Karpas-422 (cell line): ENCODE results near the gene TSEN2. TPM values are rescaled to one million over a fixed set of nuclear protein-coding genes. Genes with fewer than 3 reads are reported as not detected.
"Not testable (repeated sequence)": the region's sequence is repeated elsewhere in the genome, so short reads cannot be mapped to it uniquely, and the experiment has no call there.

Source experiments
- DNase-seq: peaks from one replicate; pipeline ENCODE4 v3.0.0-alpha.2; 2015
- H2AFZ ChIP-seq: fragments of 200-600 bp; sonication (generic); 2 replicates; pipeline ENCODE4 v1.6.1; 2014; ENCODE audit warnings: antibody characterized with exemption, low read length, mixed read lengths
- H3K27ac ChIP-seq: fragments of 200-600 bp; sonication (generic); 2 replicates; pipeline ENCODE4 v1.5.1; 2014; ENCODE audit warnings: mild to moderate bottlenecking, low read length, moderate library complexity
- H3K27me3 ChIP-seq: fragments of 200-600 bp; sonication (generic); 2 replicates; pipeline ENCODE4 v1.6.1; 2014; ENCODE audit warnings: low read length, mixed read lengths
- H3K36me3 ChIP-seq: fragments of 200-600 bp; sonication (generic); 2 replicates; pipeline ENCODE4 v1.6.1; 2014; ENCODE audit warnings: low read length, mixed read lengths; ENCODE audit not compliant: insufficient read depth
- H3K4me1 ChIP-seq: fragments of 200-600 bp; sonication (generic); 2 replicates; pipeline ENCODE4 v1.6.1; 2014; ENCODE audit warnings: mild to moderate bottlenecking, low read length, mixed read lengths
- H3K4me2 ChIP-seq: fragments of 200-600 bp; sonication (generic); 2 replicates; pipeline ENCODE4 v1.6.1; 2014; ENCODE audit warnings: low read length, low read depth, mild to moderate bottlenecking; ENCODE audit not compliant: poor library complexity, severe bottlenecking
- H3K4me3 ChIP-seq: fragments of 200-600 bp; sonication (generic); 2 replicates; pipeline ENCODE4 v1.5.1; 2014; ENCODE audit warnings: mild to moderate bottlenecking, antibody characterized with exemption, low read length, mixed read lengths
- H3K79me2 ChIP-seq: fragments of 200-600 bp; sonication (generic); 2 replicates; pipeline ENCODE4 v1.6.1; 2014; ENCODE audit warnings: mild to moderate bottlenecking, low read length, mixed read lengths
- H3K9ac ChIP-seq: fragments of 200-600 bp; sonication (generic); 2 replicates; pipeline ENCODE4 v1.6.0; 2014; ENCODE audit warnings: low read length
- H3K9me2 ChIP-seq: fragments of 200-600 bp; sonication (generic), shearing (Covaris generic); replicated peaks from 2 replicates; pipeline ENCODE4 v1.6.0; 2014; ENCODE audit warnings: mild to moderate bottlenecking, low read length, moderate library complexity; ENCODE audit not compliant: insufficient read depth
- H3K9me3 ChIP-seq: fragments of 300-700, 200-600 bp; sonication (generic); 2 replicates; pipeline ENCODE4 v1.6.1; 2014; ENCODE audit warnings: low read length, mixed read lengths
- H4K20me1 ChIP-seq: fragments of 200-600 bp; sonication (generic); 2 replicates; pipeline ENCODE4 v1.6.1; 2014; ENCODE audit warnings: mild to moderate bottlenecking, antibody characterized with exemption, low read length, low read depth; ENCODE audit not compliant: insufficient read depth
- total RNA-seq: library from RNA; depleted of rRNA; stranded (reverse); fragments of >200 nt; shearing (Covaris generic); gene quantifications from 2 replicates; pipeline ENCODE4 v1.2.3, GENCODE V29; 2014; ENCODE audit warnings: low replicate concordance

TSEN2 gene
- total RNA-seq, 1 experiment from 2014 or later = 19.3 TPM

DNA sequence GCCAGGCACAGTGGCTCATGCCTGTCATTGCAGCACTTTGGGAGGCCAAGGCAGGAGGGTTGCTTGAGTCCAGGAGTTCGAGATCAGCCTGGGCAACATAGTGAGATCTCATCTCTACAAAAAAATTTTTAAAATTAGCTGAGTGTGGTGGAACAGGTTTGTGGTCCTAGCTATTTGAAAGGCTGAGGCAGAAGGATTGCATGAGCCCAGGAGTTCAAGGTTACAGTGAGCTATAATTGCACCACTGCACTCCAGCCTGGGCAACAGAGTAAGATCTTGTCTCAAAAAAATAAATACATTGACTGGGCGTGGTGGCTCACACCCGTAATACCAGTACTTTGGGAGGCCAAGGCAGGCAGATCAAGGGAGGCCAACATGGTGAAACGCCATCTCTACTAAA is 26.9 kb upstream of the TSEN2 start:
- not testable (repeated sequence) for H3K79me2 ChIP-seq, H3K4me2 ChIP-seq, H3K27ac ChIP-seq, H3K9me2 ChIP-seq, H3K4me1 ChIP-seq, H3K9ac ChIP-seq, H3K27me3 ChIP-seq, DNase-seq, H3K4me3 ChIP-seq, H3K9me3 ChIP-seq, H3K36me3 ChIP-seq, H2AFZ ChIP-seq, H4K20me1 ChIP-seq

- Histone ChIP-seq H3K4me3 (no peak overlapping the region), H3K27me3 (0 out of 2 replicates have a peak, but pooled peaks cover 2% of the 10 kb centered on the region), H3K9ac (no peak overlapping the region), H3K9me2 (no peaks in the 10 kb centered on the region), H3K27ac (no peak overlapping the region), H3K36me3 (no peaks in the 10 kb centered on the region), H2AFZ (no peak overlapping the region), H3K9me3 (no peaks in the 10 kb centered on the region), H3K79me2 (no peaks in the 10 kb centered on the region), H3K4me1 (no peaks in the 10 kb centered on the region; the same call in 1 of the 2 replicates), H3K4me2 (no peak overlapping the region), H4K20me1 (no peaks in the 10 kb centered on the region)
- no peak for DNase-seq
These were observed 25.4 kb upstream of the TSEN2 start for GRCh38 chr3:12458901-12459300.

DNA sequence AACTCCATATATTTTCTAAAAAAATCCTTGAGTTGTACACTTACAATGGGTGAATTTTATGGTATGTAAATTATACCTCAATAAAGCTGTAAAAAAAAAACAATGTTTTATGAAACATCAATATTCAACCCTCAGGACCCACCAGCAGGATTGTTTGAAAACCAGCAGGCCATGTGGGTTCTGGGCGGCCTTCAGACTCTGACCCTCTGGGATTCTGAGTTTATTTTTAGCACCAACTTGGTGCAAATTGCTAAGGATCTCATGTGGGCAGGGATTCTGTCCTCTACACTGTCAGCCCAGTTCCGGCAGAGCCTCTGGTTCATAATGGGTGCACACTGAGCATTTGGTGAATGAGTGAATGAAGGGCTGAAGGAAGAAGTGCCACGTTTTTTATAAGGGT is 24.2 kb upstream of the TSEN2 start:
- Histone ChIP-seq H4K20me1 (no peaks in the 10 kb centered on the region), H3K9ac (no peak overlapping the region), H3K36me3 (no peaks in the 10 kb centered on the region), H3K9me2 (no peaks in the 10 kb centered on the region), H2AFZ (no peak overlapping the region), H3K4me1 (no peaks in the 10 kb centered on the region; the same call in 1 of the 2 replicates), H3K9me3 (no peaks in the 10 kb centered on the region), H3K27ac (no peak overlapping the region), H3K4me2 (no peak overlapping the region), H3K4me3 (no peak overlapping the region), H3K27me3 (0 out of 2 replicates have a peak, but pooled peaks cover 2% of the 10 kb centered on the region), H3K79me2 (no peaks in the 10 kb centered on the region)
- DNase-seq = no peak

DNA sequence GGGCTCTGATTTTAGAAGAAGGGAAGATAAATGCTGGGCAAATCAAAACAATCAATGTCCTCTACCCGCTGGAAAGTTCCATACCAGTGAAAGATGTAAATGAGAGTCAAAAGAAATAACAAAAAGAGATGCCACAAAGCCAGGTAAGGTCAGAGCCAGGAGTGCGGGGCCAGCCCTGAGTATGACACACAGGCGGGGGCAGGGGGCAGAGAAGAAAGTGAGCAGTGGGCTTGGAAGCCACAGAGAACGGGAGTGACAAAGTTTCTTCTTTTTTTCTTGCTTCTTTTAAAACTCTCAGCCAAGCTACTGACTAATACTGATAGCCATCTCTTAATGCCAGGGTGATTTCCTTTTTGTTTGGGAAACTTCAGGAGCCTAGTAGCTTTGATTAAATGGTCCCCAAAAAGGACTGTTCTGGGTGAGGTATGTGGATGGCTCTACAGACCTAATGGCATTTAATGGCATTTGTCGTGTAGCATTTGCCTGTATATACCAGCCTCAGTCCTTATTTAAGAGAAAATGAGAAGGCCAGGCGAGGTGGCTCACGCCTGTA is 23.1 kb upstream of the TSEN2 start:
- H3K9me2 ChIP-seq = no peaks in the 10 kb centered on the region
- no peak for DNase-seq
- no peaks in the 10 kb centered on the region; the same call in 1 of the 2 replicates for H3K4me1 ChIP-seq
- 0 out of 2 replicates have a peak, but pooled peaks cover 2% of the 10 kb centered on the region for H3K27me3 ChIP-seq
- H3K4me3 ChIP-seq = no peak overlapping the region
- no peaks in the 10 kb centered on the region for H3K79me2 ChIP-seq
- no peak overlapping the region for H2AFZ ChIP-seq
- no peaks in the 10 kb centered on the region for H4K20me1 ChIP-seq
- H3K27ac ChIP-seq = no peak overlapping the region
- no peaks in the 10 kb centered on the region for H3K9me3 ChIP-seq
- no peak overlapping the region for H3K9ac ChIP-seq
- H3K36me3 ChIP-seq = no peaks in the 10 kb centered on the region
- no peak overlapping the region for H3K4me2 ChIP-seq

- no peaks in the 10 kb centered on the region for H3K9me3 ChIP-seq
These were observed 21.9 kb upstream of the TSEN2 start for GRCh38 chr3:12462159-12462947.

DNA sequence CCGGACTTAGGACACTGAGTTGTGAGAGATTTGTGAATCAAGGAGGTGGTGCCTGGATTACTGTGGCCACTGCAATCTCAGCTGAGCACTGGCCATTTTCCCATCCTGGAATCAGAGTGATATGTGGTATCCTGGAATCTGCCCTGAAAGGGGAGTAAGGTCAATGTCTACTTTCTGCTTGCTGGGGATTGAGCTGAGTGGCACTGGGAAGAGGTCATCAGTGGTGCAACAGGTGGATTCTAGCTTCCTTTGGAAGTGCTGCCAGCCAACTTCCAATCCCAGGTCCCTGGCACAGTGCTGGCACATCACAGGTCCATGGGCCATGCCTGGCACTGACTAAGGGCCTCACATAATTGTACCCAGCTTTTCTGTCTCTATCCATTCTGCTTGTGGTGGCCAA is 20.6 kb upstream of the TSEN2 start:
- no peak overlapping the region for H3K27ac ChIP-seq
- no peaks in the 10 kb centered on the region for H3K9me3 ChIP-seq
- no peaks in the 10 kb centered on the region for H3K9me2 ChIP-seq
- H2AFZ ChIP-seq = no peak overlapping the region
- no peaks in the 10 kb centered on the region for H3K36me3 ChIP-seq
- H3K4me3 ChIP-seq = no peak overlapping the region
- no peak overlapping the region for H3K4me2 ChIP-seq
- H3K4me1 ChIP-seq = no peaks in the 10 kb centered on the region; the same call in 1 of the 2 replicates
- DNase-seq = no peak
- H3K79me2 ChIP-seq = no peaks in the 10 kb centered on the region
- H3K9ac ChIP-seq = no peak overlapping the region
- H4K20me1 ChIP-seq = no peaks in the 10 kb centered on the region
- 0 out of 2 replicates have a peak, but pooled peaks cover 2% of the 10 kb centered on the region for H3K27me3 ChIP-seq

More at GRCh38 chr3:12462159-12462947, 21.9 kb upstream of the TSEN2 start:
- H3K9me2 ChIP-seq = no peaks in the 10 kb centered on the region
- no peak for DNase-seq
- no peaks in the 10 kb centered on the region for H3K79me2 ChIP-seq
- no peaks in the 10 kb centered on the region; the same call in 1 of the 2 replicates for H3K4me1 ChIP-seq
- no peaks in the 10 kb centered on the region for H4K20me1 ChIP-seq
- H3K4me3 ChIP-seq = no peak overlapping the region
- no peak overlapping the region for H3K27ac ChIP-seq
- no peak overlapping the region for H3K9ac ChIP-seq
- H2AFZ ChIP-seq = no peak overlapping the region
- H3K36me3 ChIP-seq = no peaks in the 10 kb centered on the region
- 0 out of 2 replicates have a peak, but pooled peaks cover 2% of the 10 kb centered on the region for H3K27me3 ChIP-seq
- H3K4me2 ChIP-seq = no peak overlapping the region

GRCh38 chr3:12464181-12464580 is 20.1 kb upstream of the TSEN2 start:
- Histone ChIP-seq H3K9me3 (no peaks in the 10 kb centered on the region), H3K4me1 (no peaks in the 10 kb centered on the region; the same call in 1 of the 2 replicates), H3K36me3 (no peaks in the 10 kb centered on the region), H3K9ac (no peak overlapping the region), H4K20me1 (no peaks in the 10 kb centered on the region), H3K4me3 (no peak overlapping the region), H3K4me2 (no peak overlapping the region), H2AFZ (no peak overlapping the region), H3K9me2 (no peaks in the 10 kb centered on the region), H3K79me2 (no peaks in the 10 kb centered on the region), H3K27me3 (0 out of 2 replicates have a peak, but pooled peaks cover 2% of the 10 kb centered on the region), H3K27ac (no peak overlapping the region)
- DNase-seq = no peak

DNA sequence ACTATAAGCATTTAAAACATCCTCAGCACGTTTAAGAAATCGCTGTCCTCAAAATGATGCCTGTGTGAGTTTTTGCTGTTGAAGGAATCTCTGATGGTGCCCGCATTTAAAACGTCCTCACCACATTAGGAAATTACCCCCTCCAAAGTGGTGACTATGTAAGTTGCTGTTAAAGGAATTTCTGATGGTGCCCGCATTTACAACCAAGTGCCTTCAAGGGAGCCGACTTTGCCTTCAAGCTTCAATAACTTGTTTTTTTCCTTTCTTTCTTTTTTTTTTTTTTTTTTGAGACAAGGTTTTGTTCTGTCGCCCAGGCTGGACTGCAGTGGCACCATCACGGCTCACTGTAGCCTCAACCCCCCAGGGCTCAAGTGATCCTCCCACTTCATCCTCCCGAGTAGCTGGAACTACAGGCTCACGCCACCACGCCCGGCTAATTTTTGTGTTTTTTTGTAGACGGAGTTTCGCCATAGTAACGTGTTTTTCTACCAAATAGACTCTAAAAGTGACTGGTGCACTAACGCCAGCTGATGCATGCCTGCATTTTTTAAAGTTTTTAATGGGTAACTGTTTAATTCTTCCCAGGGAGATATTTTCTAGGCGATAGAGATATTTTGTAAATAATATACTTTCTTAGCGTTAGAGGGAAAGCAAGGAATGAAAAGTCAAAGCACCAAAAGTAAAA is 19.0 kb upstream of the TSEN2 start:
- Histone ChIP-seq H3K4me3 (no peak overlapping the region), H3K9me3 (no peaks in the 10 kb centered on the region), H4K20me1 (no peaks in the 10 kb centered on the region), H3K9ac (no peak overlapping the region), H2AFZ (no peak overlapping the region), H3K4me1 (no peaks in the 10 kb centered on the region; the same call in 1 of the 2 replicates), H3K9me2 (no peaks in the 10 kb centered on the region), H3K36me3 (no peaks in the 10 kb centered on the region), H3K27me3 (0 out of 2 replicates have a peak, but pooled peaks cover 2% of the 10 kb centered on the region), H3K4me2 (no peak overlapping the region), H3K79me2 (no peaks in the 10 kb centered on the region), H3K27ac (no peak overlapping the region)
- no peak for DNase-seq
